ENCODE data around the gene LILRB5.
"Not testable (repeated sequence)": the region's sequence is repeated elsewhere in the genome, so short reads cannot be mapped to it uniquely, and the experiment has no call there.

LILRB5 gene

DNA sequence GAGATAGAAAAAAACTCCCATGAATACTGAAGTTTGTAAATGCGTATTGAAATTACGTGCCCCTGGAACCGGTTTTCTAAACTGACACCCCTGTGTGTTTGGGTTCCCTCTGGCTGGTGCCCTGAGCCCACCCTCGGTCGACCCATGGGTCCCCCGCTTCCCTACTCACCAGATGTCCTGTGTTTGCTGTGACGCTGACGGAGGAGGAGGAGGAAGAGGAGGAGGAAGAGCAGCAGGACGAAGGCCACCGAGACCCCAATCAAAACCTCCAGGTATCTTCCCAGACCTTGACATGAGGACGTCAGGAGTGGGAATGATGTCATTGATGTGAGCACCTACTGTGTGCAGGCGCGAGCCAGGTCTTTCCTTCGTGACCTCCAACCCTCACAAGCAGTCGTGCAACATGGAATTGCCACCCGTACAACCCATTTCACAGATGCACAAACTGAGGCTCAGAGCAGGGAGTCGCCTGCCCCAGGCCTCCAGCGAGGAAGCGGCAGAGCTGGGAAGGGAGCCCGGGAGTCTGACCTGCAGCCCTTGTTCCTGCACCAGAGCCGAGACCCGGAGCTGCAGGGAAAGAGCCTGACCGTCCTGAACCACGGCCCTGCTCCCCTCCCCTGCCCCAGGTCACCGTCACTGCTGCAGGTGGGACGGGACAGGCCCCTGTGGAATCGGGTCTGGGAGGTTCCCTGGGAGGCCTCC lies 38.0 kb downstream of the LILRB5 start:
- Histone ChIP-seq H4K20me1 (ENCODE audit: low read depth, low read length) (no peaks in the 10 kb centered on the region), H3K4me3 (ENCODE audit: insufficient read depth, low read length, poor library complexity, severe bottlenecking) (no peak overlapping the region), H3K36me3 (ENCODE audit: low read length) (no peaks in the 10 kb centered on the region), H3K9me3 (ENCODE audit: insufficient read depth, low read length) (no peaks in the 10 kb centered on the region), H3K79me2 (ENCODE audit: insufficient read depth, low read length) (no peaks in the 10 kb centered on the region), H3K4me2 (ENCODE audit: low read depth, low read length, poor library complexity, severe bottlenecking) (no peak overlapping the region), H2AFZ (ENCODE audit: low read depth, low read length, severe bottlenecking) (no peak overlapping the region), H3K27ac (ENCODE audit: low read depth, low read length) (no peak overlapping the region), H3K27me3 (ENCODE audit: low read length) (no peaks in the 10 kb centered on the region), H3F3A (ENCODE audit: insufficient read depth) (no peaks in the 10 kb centered on the region), H3K9ac (ENCODE audit: low read length) (no peak overlapping the region), H3K9me2 (replicated peaks; ENCODE audit: insufficient read depth, low read length) (no peaks in the 10 kb centered on the region)
- TF ChIP-seq, protein P1, sequence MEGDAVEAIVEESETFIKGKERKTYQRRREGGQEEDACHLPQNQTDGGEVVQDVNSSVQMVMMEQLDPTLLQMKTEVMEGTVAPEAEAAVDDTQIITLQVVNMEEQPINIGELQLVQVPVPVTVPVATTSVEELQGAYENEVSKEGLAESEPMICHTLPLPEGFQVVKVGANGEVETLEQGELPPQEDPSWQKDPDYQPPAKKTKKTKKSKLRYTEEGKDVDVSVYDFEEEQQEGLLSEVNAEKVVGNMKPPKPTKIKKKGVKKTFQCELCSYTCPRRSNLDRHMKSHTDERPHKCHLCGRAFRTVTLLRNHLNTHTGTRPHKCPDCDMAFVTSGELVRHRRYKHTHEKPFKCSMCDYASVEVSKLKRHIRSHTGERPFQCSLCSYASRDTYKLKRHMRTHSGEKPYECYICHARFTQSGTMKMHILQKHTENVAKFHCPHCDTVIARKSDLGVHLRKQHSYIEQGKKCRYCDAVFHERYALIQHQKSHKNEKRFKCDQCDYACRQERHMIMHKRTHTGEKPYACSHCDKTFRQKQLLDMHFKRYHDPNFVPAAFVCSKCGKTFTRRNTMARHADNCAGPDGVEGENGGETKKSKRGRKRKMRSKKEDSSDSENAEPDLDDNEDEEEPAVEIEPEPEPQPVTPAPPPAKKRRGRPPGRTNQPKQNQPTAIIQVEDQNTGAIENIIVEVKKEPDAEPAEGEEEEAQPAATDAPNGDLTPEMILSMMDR (IDR thresholded peaks at IDR 0.05; ENCODE audit: insufficient read depth, low read length, poor library complexity, severe bottlenecking) = no peak
- TF ChIP-seq EZH2phosphoT487 (conservative IDR thresholded peaks at IDR 0.05; ENCODE audit: low read length) = no peak

DNA sequence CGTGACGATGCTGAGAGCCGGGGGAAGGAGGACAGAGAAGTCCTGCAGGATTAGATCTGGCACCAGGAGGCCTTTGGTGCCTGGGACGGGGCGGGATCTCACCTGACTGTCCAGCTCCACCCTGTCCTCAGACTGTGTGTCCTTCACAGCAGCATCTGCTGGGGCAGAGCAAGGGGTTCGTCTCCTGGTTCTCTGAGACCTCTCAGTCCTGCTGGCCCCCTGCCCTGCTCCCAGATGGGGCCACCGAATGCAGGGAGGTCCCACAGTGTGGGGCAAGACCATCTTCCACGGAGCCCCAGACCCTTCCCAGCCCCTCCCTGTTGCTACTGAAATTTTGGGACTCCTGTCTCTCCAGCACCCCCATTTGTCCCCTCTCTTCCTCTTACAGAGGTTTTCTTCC lies 38.8 kb downstream of the LILRB5 start:
- no peaks in the 10 kb centered on the region for H3K36me3 ChIP-seq (ENCODE audit: low read length)
- H2AFZ ChIP-seq (ENCODE audit: low read depth, low read length, severe bottlenecking) = no peak overlapping the region
- no peaks in the 10 kb centered on the region for H3K27me3 ChIP-seq (ENCODE audit: low read length)
- no peaks in the 10 kb centered on the region for H3K9me3 ChIP-seq (ENCODE audit: insufficient read depth, low read length)
- no peak overlapping the region for H3K4me3 ChIP-seq (ENCODE audit: insufficient read depth, low read length, poor library complexity, severe bottlenecking)
- TF ChIP-seq EZH2phosphoT487 (conservative IDR thresholded peaks at IDR 0.05; ENCODE audit: low read length) = no peak
- TF ChIP-seq, protein P1 (IDR thresholded peaks at IDR 0.05; ENCODE audit: insufficient read depth, low read length, poor library complexity, severe bottlenecking) = no peak
- H3K27ac ChIP-seq (ENCODE audit: low read depth, low read length) = no peak overlapping the region
- no peak overlapping the region for H3K4me2 ChIP-seq (ENCODE audit: low read depth, low read length, poor library complexity, severe bottlenecking)
- H4K20me1 ChIP-seq (ENCODE audit: low read depth, low read length) = no peaks in the 10 kb centered on the region
- no peak overlapping the region for H3K9ac ChIP-seq (ENCODE audit: low read length)
- H3F3A ChIP-seq (ENCODE audit: insufficient read depth) = no peaks in the 10 kb centered on the region
- no peaks in the 10 kb centered on the region for H3K79me2 ChIP-seq (ENCODE audit: insufficient read depth, low read length)
- no peaks in the 10 kb centered on the region for H3K9me2 ChIP-seq (replicated peaks; ENCODE audit: insufficient read depth, low read length)

DNA sequence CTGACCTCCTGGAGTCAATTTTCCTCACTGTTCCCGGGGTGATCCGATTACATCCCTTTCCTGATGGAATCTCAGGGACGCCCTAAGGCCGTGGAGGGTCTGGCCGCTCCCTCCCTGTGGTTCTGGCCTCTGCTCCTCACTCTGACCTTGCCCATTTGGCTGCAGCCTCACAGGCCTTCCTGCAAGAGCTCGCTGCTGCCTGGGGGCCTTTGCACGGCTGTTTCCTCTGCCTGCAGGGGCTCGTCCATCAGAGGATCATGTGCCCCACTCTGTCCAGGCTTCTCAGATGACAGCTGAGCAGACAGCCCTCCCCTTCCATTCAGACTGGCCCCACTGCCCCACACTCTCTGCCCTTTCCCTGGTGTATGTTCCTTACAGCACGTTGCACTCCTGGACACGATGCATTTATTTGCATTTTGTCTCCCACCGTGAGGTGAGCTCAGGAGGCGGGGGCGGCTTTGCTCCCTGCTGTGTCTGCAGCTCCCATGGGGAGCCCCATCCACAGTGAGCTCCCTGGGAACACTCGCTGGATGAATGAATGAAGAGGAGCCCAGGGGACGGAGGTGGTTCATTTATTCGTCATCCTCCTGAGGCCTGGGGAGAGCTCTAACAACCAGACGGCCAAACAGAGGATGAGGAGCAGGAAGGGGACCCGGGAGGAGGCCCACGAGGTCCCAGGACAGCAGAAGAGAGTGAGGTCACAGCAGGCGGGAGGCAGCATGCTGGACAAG lies 39.4 kb downstream of the LILRB5 start:
- H3K27ac ChIP-seq (ENCODE audit: low read depth, low read length); H3K4me2 ChIP-seq (ENCODE audit: low read depth, low read length, poor library complexity, severe bottlenecking); H3F3A ChIP-seq (ENCODE audit: insufficient read depth); H4K20me1 ChIP-seq (ENCODE audit: low read depth, low read length); H3K79me2 ChIP-seq (ENCODE audit: insufficient read depth, low read length); H3K9me3 ChIP-seq (ENCODE audit: insufficient read depth, low read length); H3K9ac ChIP-seq (ENCODE audit: low read length); H3K4me3 ChIP-seq (ENCODE audit: insufficient read depth, low read length, poor library complexity, severe bottlenecking); H3K27me3 ChIP-seq (ENCODE audit: low read length); H2AFZ ChIP-seq (ENCODE audit: low read depth, low read length, severe bottlenecking); H3K9me2 ChIP-seq (replicated peaks; ENCODE audit: insufficient read depth, low read length); H3K36me3 ChIP-seq (ENCODE audit: low read length): not testable (repeated sequence)

GRCh38 chr19:54216869-54217268 lies 40.2 kb downstream of the LILRB5 start:
- no peak overlapping the region for H3K4me2 ChIP-seq (ENCODE audit: low read depth, low read length, poor library complexity, severe bottlenecking)
- no peaks in the 10 kb centered on the region for H4K20me1 ChIP-seq (ENCODE audit: low read depth, low read length)
- H3K36me3 ChIP-seq (ENCODE audit: low read length) = peaks cover 2% of the 10 kb centered on the region; the same call in 1 of the 2 replicates
- TF ChIP-seq, protein P1 (IDR thresholded peaks at IDR 0.05; ENCODE audit: insufficient read depth, low read length, poor library complexity, severe bottlenecking) = no peak
- TF ChIP-seq EZH2phosphoT487 (conservative IDR thresholded peaks at IDR 0.05; ENCODE audit: low read length) = no peak
- no peaks in the 10 kb centered on the region for H3K79me2 ChIP-seq (ENCODE audit: insufficient read depth, low read length)
- H3K4me3 ChIP-seq (ENCODE audit: insufficient read depth, low read length, poor library complexity, severe bottlenecking) = no peak overlapping the region
- no peaks in the 10 kb centered on the region for H3K27me3 ChIP-seq (ENCODE audit: low read length)
- H3F3A ChIP-seq (ENCODE audit: insufficient read depth) = 0 out of 2 replicates have a peak, but pooled peaks cover 3% of the 10 kb centered on the region
- no peak overlapping the region for H2AFZ ChIP-seq (ENCODE audit: low read depth, low read length, severe bottlenecking)
- H3K27ac ChIP-seq (ENCODE audit: low read depth, low read length) = no peak overlapping the region
- H3K9me3 ChIP-seq (ENCODE audit: insufficient read depth, low read length) = no peaks in the 10 kb centered on the region
- no peak overlapping the region for H3K9ac ChIP-seq (ENCODE audit: low read length)
- no peaks in the 10 kb centered on the region for H3K9me2 ChIP-seq (replicated peaks; ENCODE audit: insufficient read depth, low read length)

DNA sequence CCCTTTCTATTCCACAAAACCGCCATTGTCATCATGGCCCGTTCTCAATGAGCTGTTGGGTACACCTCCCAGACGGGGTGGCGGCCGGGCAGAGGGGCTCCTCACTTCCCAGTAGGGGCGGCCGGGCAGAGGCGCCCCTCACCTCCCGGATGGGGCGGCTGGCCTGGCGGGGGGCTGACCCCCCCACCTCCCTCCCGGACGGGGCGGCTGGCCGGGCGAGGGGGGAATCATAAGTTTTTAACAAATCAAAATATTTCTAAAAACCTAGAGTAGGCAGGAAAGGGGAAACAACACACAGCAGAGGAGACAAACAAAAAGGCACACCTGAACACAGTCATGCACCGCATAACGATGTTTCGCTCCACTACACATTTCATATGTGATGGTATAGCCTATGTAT lies 42.3 kb downstream of the LILRB5 start:
- H3K79me2 ChIP-seq (ENCODE audit: insufficient read depth, low read length); H3K4me2 ChIP-seq (ENCODE audit: low read depth, low read length, poor library complexity, severe bottlenecking); H3K9ac ChIP-seq (ENCODE audit: low read length); H3K9me3 ChIP-seq (ENCODE audit: insufficient read depth, low read length); H3K4me3 ChIP-seq (ENCODE audit: insufficient read depth, low read length, poor library complexity, severe bottlenecking); H2AFZ ChIP-seq (ENCODE audit: low read depth, low read length, severe bottlenecking); H3K9me2 ChIP-seq (replicated peaks; ENCODE audit: insufficient read depth, low read length); H3K27me3 ChIP-seq (ENCODE audit: low read length); H4K20me1 ChIP-seq (ENCODE audit: low read depth, low read length); H3K36me3 ChIP-seq (ENCODE audit: low read length); H3K27ac ChIP-seq (ENCODE audit: low read depth, low read length): not testable (repeated sequence)
- peaks cover 15% of the 10 kb centered on the region; the same call in 1 of the 2 replicates for H3F3A ChIP-seq (ENCODE audit: insufficient read depth)
